H1 (cell line): Measurements from ENCODE around the gene DCUN1D4. TPM values are rescaled to one million over a fixed set of nuclear protein-coding genes. Genes with fewer than 3 reads are reported as not detected.

Experiments
- CHD1 ChIP-seq: IDR thresholded peaks from 2 replicates; pipeline ENCODE4 v1.6.1; 2012; ENCODE audit warnings: low read depth, low read length, improper control_type of control experiment
- CTCF ChIP-seq, 3 experiments: IDR thresholded peaks; 1 replicate in 2 of 3; 2 replicates in 1 of 3; pipeline versions ENCODE4 v1.5.1 to v1.6.1; 2011; ENCODE audit warnings: low read length in 3 of 3, mild to moderate bottlenecking in 3 of 3, inconsistent platforms in 2 of 3, low read depth in 1 of 3, moderate library complexity in 1 of 3; ENCODE audit not compliant: insufficient read depth in 1 of 3; ENCODE audit errors: control extremely low read depth in 1 of 3
- JUN ChIP-seq: IDR thresholded peaks from 2 replicates; pipeline ENCODE4 v1.6.1; 2011; ENCODE audit warnings: low read depth, mild to moderate bottlenecking, improper control_type of control experiment, low read length
- MAFK ChIP-seq: IDR thresholded peaks from 2 replicates; pipeline ENCODE4 v1.6.1; 2012; ENCODE audit warnings: low read depth, mild to moderate bottlenecking, improper control_type of control experiment, low read length
- MAX ChIP-seq: IDR thresholded peaks from 2 replicates; pipeline ENCODE4 v1.6.1; 2012; ENCODE audit warnings: inconsistent platforms
- POU5F1 ChIP-seq: IDR thresholded peaks from 2 replicates; pipeline ENCODE4 v1.6.1; 2011; ENCODE audit warnings: low read depth, mild to moderate bottlenecking, low read length, moderate library complexity
- RNF2 ChIP-seq: fragments of 200-900, 300-1000 bp; sonication (generic); IDR thresholded peaks from 2 replicates; pipeline ENCODE4 v1.7.1; 2016; ENCODE audit warnings: borderline replicate concordance, low read depth, mild to moderate bottlenecking, antibody characterized with exemption, low read length; ENCODE audit not compliant: poor library complexity, severe bottlenecking; ENCODE audit errors: missing control alignments
- RXRA ChIP-seq: IDR thresholded peaks from 2 replicates; pipeline ENCODE4 v1.6.1; 2011; ENCODE audit warnings: low read depth, mild to moderate bottlenecking, low read length, moderate library complexity; ENCODE audit not compliant: insufficient read depth
- SIN3A ChIP-seq, 2 experiments: IDR thresholded peaks in 1 of 2; conservative IDR thresholded peaks in 1 of 2; 2 replicates each; pipeline ENCODE4 v1.6.1; 2011 to 2012; ENCODE audit warnings: low read length in 2 of 2, improper control_type of control experiment in 1 of 2, low read depth in 1 of 2, mild to moderate bottlenecking in 1 of 2
- SIRT6 ChIP-seq: IDR thresholded peaks from one replicate; pipeline ENCODE4 v1.7.1; 2012; ENCODE audit warnings: low read length, inconsistent platforms
- SP1 ChIP-seq: IDR thresholded peaks from 2 replicates; pipeline ENCODE4 v1.6.1; 2011; ENCODE audit warnings: low read depth, low read length
- SUZ12 ChIP-seq: fragments of 200-600 bp; sonication (generic); IDR thresholded peaks from 2 replicates; pipeline ENCODE4 v1.6.1; 2012; ENCODE audit warnings: mild to moderate bottlenecking, inconsistent platforms, low read length, moderate library complexity, mixed read lengths
- TCF12 ChIP-seq: IDR thresholded peaks from 2 replicates; pipeline ENCODE4 v1.6.1; 2011; ENCODE audit warnings: low read depth, mild to moderate bottlenecking, low read length
- TEAD4 ChIP-seq: IDR thresholded peaks from 2 replicates; pipeline ENCODE4 v1.6.1; 2012; ENCODE audit warnings: low read depth, low read length, inconsistent platforms, mixed read lengths
- polyA plus RNA-seq, 7 experiments: library from polyadenylated mRNA; depleted of rRNA in 3 of 7; stranded (reverse) in 5 of 7; unstranded in 2 of 7; fragments of >200 nt in 5 of 7; fragments of 200-250 nt in 2 of 7; gene quantifications; 1 replicate in 5 of 7; 2 replicates in 1 of 7; 4 replicates in 1 of 7; pipeline versions ENCODE4 v1.2.1 to v1.2.3, GENCODE V29; 2011 to 2013; ENCODE audit warnings: missing spikeins in 2 of 7, mixed read lengths in 2 of 7
- total RNA-seq: library from RNA; stranded (reverse); fragmentation: NEBNext Ultra II Directional; extraction: Animal tissue kit (Norgen Biotek cat#: 25700); gene quantifications from 2 replicates; pipeline ENCODE4 v1.2.1, GENCODE V29; 2021
- TF ChIP-seq, protein P1 (sequence below): IDR thresholded peaks from 2 replicates; pipeline ENCODE4 v1.6.1; 2012; ENCODE audit warnings: inconsistent platforms
- TF ChIP-seq, protein P2 (sequence below): IDR thresholded peaks from 2 replicates; pipeline ENCODE4 v1.6.1; 2011; ENCODE audit warnings: low read length, improper control_type of control experiment

DCUN1D4 gene
- total and polyA plus RNA-seq, 2 of the 8 experiments (the other 6 are each of a cell fraction or from before 2014, with no cell fraction given), result 22.9 to 55.9 TPM

DNA sequence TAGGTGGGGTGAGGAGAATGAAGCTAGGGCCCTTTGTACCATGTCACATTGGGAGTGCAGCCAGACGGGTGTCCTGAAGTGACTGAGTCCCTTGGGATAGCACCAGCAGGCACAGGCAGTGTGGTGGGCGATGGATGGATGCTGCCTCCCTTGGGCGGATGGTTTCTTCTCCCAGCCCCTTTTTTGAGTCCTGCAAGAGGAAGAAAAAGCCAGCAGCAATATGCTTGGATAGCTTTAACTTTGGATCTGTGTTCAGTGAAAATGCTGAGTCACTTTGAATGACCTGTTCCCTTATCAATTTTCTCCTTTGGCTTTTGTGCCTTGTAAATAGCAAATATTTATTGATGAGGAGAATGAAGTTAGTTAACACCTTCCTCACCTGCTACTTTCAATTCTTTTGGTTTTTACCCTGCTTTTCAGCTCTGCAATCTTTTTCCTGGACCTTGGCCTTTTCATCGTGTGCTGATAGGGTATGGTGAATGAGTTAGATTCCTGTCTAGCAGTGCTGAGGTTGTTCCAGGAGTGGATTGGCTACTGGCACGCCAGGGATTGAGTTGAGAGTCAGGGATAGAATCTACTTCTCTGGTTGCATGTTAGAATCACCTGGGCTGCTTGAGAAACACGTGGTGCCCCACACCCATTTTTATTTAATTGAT lies 10.2 kb downstream of the DCUN1D4 start (continued):
- TF ChIP-seq SP1 (no peak), RNF2 (no peak), RXRA (no peak), JUN (no peak), SIN3A (conservative IDR thresholded peaks at IDR 0.05 in 1 of 2, IDR thresholded peaks at IDR 0.05 in 1 of 2; ENCODE audit: low read depth in 1 of 2, low read length in 2 of 2) (no peak), TEAD4 (no peak), SUZ12 (no peak), MAFK (peak; percentile 49; the same call in 1 of the 2 replicates), TCF12 (no peak), POU5F1 (no peak), CTCF (IDR thresholded peaks at IDR 0.05; ENCODE audit: control extremely low read depth in 1 of 3, insufficient read depth in 1 of 3, low read depth in 1 of 3, low read length in 3 of 3) (no peak), SIRT6 (no peak), MAX (0 out of 2 replicates have a peak, but pooled peaks have one; percentile 23), CHD1 (no peak)
- TF ChIP-seq, protein P1, sequence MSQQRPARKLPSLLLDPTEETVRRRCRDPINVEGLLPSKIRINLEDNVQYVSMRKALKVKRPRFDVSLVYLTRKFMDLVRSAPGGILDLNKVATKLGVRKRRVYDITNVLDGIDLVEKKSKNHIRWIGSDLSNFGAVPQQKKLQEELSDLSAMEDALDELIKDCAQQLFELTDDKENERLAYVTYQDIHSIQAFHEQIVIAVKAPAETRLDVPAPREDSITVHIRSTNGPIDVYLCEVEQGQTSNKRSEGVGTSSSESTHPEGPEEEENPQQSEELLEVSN, result no peak
- TF ChIP-seq, protein P2, sequence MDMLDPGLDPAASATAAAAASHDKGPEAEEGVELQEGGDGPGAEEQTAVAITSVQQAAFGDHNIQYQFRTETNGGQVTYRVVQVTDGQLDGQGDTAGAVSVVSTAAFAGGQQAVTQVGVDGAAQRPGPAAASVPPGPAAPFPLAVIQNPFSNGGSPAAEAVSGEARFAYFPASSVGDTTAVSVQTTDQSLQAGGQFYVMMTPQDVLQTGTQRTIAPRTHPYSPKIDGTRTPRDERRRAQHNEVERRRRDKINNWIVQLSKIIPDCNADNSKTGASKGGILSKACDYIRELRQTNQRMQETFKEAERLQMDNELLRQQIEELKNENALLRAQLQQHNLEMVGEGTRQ, result 0 out of 2 replicates have a peak, but pooled peaks have one; percentile 17
